BE2C (cell line): ENCODE measurements around the gene GSTO1.
A peak's percentile ranks its signal among the peaks of the same experiment; 100 is the strongest.

ENCODE experiments used
- DNase-seq: peaks from one replicate; pipeline ENCODE4 v3.0.0-alpha.2; 2020
- H3K27me3 ChIP-seq: fragments of 250-450 bp; sonication (Bioruptor Pico); 2 replicates; pipeline ENCODE4 v1.5.1; 2020; ENCODE audit warnings: mild to moderate bottlenecking
- H3K36me3 ChIP-seq: fragments of 250-450 bp; sonication (Bioruptor Pico); 2 replicates; pipeline ENCODE4 v1.5.1; 2020; ENCODE audit warnings: mild to moderate bottlenecking
- H3K4me1 ChIP-seq: fragments of 250-450 bp; sonication (Bioruptor Pico); 2 replicates; pipeline ENCODE4 v1.5.1; 2020
- H3K4me3 ChIP-seq: 2 replicates; pipeline ENCODE4 v1.5.1; 2011; ENCODE audit warnings: low read depth, low read length
- H3K9me3 ChIP-seq: fragments of 250-450 bp; sonication (Bioruptor Pico); 2 replicates; pipeline ENCODE4 v1.5.1; 2020
- TF ChIP-seq, protein P1 (sequence below): IDR thresholded peaks from 2 replicates; pipeline ENCODE4 v1.5.1; 2012; ENCODE audit warnings: mild to moderate bottlenecking, low read depth, low read length

The GSTO1 gene

DNA sequence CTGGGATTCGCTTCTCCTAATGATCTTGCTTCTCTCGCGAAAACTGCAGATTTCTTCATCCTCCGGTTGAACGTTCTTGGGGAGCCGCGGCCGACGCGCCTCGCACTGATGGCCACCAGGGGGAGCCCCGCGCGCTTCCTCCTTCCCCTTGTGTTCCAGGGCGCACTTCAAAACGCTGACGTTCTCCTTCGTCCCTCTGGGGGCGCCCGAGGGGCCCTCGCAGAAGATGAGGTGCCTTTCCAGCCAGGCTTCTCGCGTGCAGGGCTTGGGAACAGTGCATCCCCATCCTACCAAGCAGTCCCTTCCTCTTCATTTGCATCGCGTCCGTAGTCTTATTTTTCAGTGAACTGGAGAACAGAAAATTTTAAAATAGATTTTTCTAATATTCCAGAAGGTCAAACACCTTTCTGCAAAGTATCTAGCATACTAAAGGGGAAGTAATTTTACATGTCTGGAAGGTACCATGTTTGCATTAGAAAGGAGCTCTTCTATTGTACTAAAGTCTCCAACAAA, 36.8 kb downstream of the GSTO1 start:
- TF ChIP-seq, protein P1, sequence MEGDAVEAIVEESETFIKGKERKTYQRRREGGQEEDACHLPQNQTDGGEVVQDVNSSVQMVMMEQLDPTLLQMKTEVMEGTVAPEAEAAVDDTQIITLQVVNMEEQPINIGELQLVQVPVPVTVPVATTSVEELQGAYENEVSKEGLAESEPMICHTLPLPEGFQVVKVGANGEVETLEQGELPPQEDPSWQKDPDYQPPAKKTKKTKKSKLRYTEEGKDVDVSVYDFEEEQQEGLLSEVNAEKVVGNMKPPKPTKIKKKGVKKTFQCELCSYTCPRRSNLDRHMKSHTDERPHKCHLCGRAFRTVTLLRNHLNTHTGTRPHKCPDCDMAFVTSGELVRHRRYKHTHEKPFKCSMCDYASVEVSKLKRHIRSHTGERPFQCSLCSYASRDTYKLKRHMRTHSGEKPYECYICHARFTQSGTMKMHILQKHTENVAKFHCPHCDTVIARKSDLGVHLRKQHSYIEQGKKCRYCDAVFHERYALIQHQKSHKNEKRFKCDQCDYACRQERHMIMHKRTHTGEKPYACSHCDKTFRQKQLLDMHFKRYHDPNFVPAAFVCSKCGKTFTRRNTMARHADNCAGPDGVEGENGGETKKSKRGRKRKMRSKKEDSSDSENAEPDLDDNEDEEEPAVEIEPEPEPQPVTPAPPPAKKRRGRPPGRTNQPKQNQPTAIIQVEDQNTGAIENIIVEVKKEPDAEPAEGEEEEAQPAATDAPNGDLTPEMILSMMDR, result peak; percentile 99
- Histone ChIP-seq H3K9me3 (no peaks in the 10 kb centered on the region), H3K27me3 (peaks cover 4% of the 10 kb centered on the region; the same call in 1 of the 2 replicates), H3K4me3 (no peak overlapping the region), H3K36me3 (no peaks in the 10 kb centered on the region), H3K4me1 (no peaks in the 10 kb centered on the region)
- peak; percentile 83 for DNase-seq

- no peak for DNase-seq
- H3K4me3 ChIP-seq, result no peak overlapping the region
These were observed 38.3 kb downstream of the GSTO1 start for GRCh38 chr10:104293011-104293410.

DNA sequence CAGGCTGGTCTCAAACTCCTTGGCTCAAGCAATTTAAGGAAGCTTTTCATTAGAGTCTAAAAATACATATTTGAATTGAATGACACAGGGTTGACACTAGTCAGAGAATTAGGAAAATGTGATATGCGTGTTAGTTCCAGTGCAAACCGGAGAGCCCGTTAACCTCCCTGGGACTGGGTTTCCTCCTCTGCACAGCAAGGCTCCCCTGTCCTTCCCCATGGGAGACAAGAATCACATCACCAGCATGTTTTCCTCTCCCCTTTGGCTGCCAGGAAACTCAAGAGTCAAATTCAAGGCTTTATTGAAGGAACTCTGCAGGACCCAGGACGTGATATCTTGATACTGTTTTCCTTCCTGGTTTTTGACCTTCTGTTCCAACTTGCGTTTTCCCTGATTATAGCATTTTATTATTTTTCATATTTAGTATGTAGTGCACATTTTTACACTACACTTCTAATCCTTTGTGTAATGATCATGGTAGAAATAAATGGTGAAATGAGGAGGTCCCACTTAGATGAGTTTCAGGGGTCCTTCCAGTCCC, 39.2 kb downstream of the GSTO1 start:
- H3K4me3 ChIP-seq, result no peak overlapping the region
- no peaks in the 10 kb centered on the region for H3K9me3 ChIP-seq
- peaks cover under 1% of the 10 kb centered on the region; the same call in 1 of the 2 replicates for H3K4me1 ChIP-seq
- H3K36me3 ChIP-seq, result no peaks in the 10 kb centered on the region
- peaks cover 4% of the 10 kb centered on the region; the same call in 1 of the 2 replicates for H3K27me3 ChIP-seq
- TF ChIP-seq, protein P1, result no peak
- no peak for DNase-seq

More at GRCh38 chr10:104293011-104293410, 38.3 kb downstream of the GSTO1 start:
- H3K9me3 ChIP-seq, result no peaks in the 10 kb centered on the region
- TF ChIP-seq, protein P1, result no peak
- H3K27me3 ChIP-seq, result peaks cover 4% of the 10 kb centered on the region; the same call in 1 of the 2 replicates
- H3K4me1 ChIP-seq, result no peaks in the 10 kb centered on the region
- no peaks in the 10 kb centered on the region for H3K36me3 ChIP-seq

GRCh38 chr10:104296687-104297436, 42.2 kb downstream of the GSTO1 start:
- H3K36me3 ChIP-seq, result no peaks in the 10 kb centered on the region
- H3K4me3 ChIP-seq, result no peak overlapping the region
- no peaks in the 10 kb centered on the region for H3K9me3 ChIP-seq
- no peaks in the 10 kb centered on the region for H3K27me3 ChIP-seq
- H3K4me1 ChIP-seq, result peaks cover 18% of the 10 kb centered on the region
- TF ChIP-seq, protein P1, result no peak
- DNase-seq, result no peak

DNA sequence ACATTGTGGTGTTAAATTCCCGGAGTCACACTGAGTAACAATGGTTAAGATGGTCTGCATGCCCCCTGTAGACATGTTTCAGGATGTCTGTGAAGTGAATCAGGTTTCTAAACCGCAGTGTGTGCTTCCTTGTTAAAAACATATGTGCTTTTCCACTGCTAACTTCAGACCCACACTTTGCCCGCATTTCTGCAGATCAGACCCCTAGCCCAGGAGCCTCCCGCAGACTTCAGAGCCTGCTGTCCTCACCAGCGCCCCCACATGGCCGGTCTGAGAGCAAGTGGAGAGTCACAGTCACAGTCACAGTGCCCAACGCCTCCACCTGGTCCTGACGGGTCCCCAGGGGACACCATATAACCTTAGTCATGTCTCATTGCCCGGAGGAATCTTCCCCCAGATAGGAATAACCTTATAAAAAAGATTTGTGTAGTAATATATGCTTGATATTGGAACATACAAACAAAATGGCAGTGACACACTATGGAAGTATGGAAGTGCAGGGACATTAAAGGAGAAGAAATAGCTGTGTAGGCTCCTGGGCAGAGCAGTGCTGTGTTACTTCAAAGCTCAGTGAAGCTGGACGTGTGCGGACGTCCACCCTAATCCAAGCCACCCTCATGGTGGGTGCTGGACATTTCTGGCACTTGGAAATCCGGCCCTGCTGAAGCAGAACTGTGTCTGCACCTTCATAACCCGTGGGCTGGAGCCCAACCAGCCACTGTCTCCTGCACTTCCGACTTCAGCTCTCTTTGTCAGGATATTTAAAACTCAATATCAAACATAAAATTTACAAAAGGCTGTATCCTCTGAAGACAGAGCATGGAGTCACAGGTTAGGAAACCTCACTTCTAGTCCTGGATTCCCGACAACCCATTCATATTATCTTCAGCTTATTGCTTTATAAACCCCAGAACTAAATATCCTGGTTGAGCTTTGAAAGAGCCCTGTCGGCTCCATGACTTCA, 43.3 kb downstream of the GSTO1 start:
- no peaks in the 10 kb centered on the region for H3K9me3 ChIP-seq
- no peaks in the 10 kb centered on the region for H3K27me3 ChIP-seq
- DNase-seq, result peak; percentile 49
- no peak overlapping the region for H3K4me3 ChIP-seq
- H3K4me1 ChIP-seq, result peaks cover 18% of the 10 kb centered on the region
- TF ChIP-seq, protein P1, result peak; percentile 47
- no peaks in the 10 kb centered on the region for H3K36me3 ChIP-seq
